ENCODE results near the gene EML6.

Gene EML6

DNA sequence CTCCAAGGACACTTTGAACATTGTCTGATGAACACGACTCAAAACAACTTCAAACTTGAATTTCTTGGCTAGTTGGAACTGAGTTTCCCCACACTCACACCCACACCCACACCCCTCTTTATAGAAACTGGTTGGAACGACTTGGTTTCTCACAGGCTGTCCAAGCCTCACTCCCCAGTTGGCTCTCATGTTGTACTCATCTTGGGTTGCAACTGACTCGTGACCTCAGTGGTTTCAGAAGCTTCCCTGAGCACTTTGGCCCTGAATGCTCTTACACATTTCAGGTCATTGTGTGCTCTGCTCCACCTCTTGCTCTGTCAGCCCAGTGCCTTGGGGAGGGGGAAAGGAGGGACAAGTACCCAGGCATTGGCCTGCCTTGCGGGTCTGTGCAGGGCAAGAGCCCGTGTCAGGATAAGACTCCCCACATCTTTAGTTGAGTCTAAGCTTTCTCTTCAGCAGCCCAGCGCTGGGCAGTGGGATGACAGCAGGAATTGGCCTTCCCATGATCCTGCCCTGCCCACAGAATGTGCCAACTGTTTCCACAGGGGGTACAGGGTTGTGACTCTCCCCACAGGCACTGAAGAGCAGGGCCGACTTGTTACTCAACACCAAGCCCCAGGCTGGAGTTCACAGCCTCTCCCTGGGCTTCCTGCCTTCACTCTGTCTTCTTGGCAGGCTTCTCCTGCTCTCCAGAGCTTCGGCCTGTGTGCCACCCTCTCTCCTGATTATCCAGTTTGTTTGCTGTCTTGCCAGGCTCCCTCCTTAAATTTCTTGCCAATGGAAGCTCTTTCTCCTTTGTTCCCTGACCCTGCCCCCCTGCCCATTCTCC, 222.1 kb downstream of the EML6 start:
- no peak overlapping the region for H3K4me3 ChIP-seq (ENCODE audit: low read length)
- H3K27me3 ChIP-seq (ENCODE audit: control insufficient read depth, insufficient read depth, low read length) = no peaks in the 10 kb centered on the region

DNA sequence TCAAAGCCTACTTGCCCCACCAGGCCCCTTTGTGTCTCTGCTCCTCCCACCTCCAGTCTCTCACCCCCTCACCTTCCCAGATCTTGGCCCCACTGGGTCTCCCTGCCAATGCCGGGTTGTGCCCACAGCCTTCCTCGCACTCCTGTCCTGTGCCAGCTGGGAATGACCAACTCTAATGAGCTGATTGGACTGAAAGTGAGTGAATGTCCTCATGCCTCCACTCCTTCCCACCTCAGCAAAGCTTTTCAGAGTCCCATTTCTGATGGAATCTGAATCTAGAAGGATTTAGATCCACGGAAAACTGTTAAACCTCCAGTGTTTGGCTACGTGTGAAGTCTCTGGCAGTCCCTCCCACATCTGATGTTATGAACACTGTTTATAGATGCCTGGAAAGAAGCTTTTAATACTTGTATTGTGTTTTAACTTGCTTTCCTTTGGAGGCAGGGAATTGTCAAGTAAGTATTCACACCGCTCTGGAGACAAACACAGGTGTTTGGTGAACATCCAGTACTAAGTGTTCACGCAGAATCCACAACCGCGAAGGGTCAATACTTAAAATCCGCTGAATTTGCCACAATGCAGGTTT, 222.9 kb downstream of the EML6 start:
- H3K4me1 ChIP-seq (ENCODE audit: control insufficient read depth, insufficient read depth, low read length) = no peaks in the 10 kb centered on the region
- no peak overlapping the region for H3K27ac ChIP-seq (ENCODE audit: low read depth, low read length)
- H3K9ac ChIP-seq (ENCODE audit: low read length) = no peak overlapping the region
- H3K27me3 ChIP-seq (ENCODE audit: control insufficient read depth, insufficient read depth, low read length) = no peaks in the 10 kb centered on the region
- no peaks in the 10 kb centered on the region for H3K36me3 ChIP-seq (ENCODE audit: control insufficient read depth, insufficient read depth, low read length)
- no peak overlapping the region for H3K4me3 ChIP-seq (ENCODE audit: low read length)

More for the DNA sequence above, 222.1 kb downstream of the EML6 start:
- Histone ChIP-seq H3K27ac (ENCODE audit: low read depth, low read length) (no peak overlapping the region), H3K36me3 (ENCODE audit: control insufficient read depth, insufficient read depth, low read length) (no peaks in the 10 kb centered on the region), H3K4me1 (ENCODE audit: control insufficient read depth, insufficient read depth, low read length) (no peaks in the 10 kb centered on the region), H3K9ac (ENCODE audit: low read length) (no peak overlapping the region)

DNA sequence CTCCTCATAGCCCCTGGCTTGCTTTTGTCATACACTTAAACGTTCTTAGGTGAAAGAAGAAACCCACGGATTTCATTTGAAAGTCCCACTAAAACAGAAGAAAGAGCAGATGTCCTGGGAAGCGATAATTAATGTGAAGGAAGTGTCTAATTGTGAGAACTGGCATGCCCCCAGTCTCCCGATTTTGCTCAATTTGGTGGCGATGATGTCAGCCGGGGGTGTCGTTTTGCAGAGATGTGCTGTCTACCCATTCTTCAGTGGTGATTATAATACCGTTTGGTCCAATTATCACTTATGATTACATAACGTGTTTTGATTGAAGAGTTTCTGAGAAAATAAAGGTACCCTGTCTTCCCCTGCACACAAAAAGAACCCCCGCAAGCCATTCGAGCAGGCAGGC, 223.7 kb downstream of the EML6 start:
- no peaks in the 10 kb centered on the region for H3K27me3 ChIP-seq (ENCODE audit: control insufficient read depth, insufficient read depth, low read length)
- H3K4me3 ChIP-seq (ENCODE audit: low read length) = no peak overlapping the region
- no peaks in the 10 kb centered on the region for H3K4me1 ChIP-seq (ENCODE audit: control insufficient read depth, insufficient read depth, low read length)
- H3K36me3 ChIP-seq (ENCODE audit: control insufficient read depth, insufficient read depth, low read length) = no peaks in the 10 kb centered on the region
- H3K27ac ChIP-seq (ENCODE audit: low read depth, low read length) = no peak overlapping the region
- no peak overlapping the region for H3K9ac ChIP-seq (ENCODE audit: low read length)

DNA sequence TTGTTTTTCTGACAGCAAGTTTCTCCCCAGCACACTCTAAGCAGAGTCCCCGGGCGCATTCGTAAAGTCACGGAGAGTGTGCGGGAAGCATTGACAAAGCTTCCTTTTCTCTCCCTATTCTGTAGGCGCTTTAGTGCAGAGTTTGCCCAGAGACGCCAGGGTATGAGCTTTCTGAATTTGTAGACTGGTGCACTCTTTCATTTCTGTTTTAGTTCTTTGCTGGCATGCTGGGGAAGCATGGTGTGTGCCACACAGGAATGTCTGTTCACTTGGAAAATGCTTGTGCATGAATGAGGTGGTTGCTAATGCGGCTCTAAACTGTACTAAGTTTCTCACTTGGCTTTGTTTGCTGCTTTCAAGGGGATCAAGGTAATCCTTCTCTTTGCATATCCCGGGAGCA, 224.2 kb downstream of the EML6 start:
- Histone ChIP-seq H3K27me3 (ENCODE audit: control insufficient read depth, insufficient read depth, low read length) (no peaks in the 10 kb centered on the region), H3K4me3 (ENCODE audit: low read length) (no peak overlapping the region), H3K9ac (ENCODE audit: low read length) (no peak overlapping the region), H3K27ac (ENCODE audit: low read depth, low read length) (no peak overlapping the region), H3K4me1 (ENCODE audit: control insufficient read depth, insufficient read depth, low read length) (no peaks in the 10 kb centered on the region), H3K36me3 (ENCODE audit: control insufficient read depth, insufficient read depth, low read length) (no peaks in the 10 kb centered on the region)

DNA sequence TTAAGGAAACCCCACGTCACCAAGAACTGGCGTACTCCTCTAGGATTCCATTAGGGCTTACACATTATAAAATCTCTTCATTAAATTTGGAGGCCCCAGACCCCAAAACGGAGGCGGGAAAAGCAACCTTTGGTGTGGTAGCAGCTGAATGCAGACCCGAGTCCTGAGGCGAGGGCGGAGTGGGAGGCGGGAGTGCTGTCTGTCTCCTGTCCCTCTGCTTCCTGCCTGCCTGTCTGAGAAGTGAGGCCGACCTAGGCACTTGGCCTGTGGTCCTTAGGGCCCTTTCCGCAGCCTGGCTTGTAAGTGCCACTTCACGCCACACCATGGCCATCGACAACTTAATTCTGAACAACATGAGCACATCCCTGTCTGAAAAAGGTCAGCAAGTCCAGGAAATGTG, 224.7 kb downstream of the EML6 start:
- H3K9ac ChIP-seq (ENCODE audit: low read length) = no peak overlapping the region
- H3K4me3 ChIP-seq (ENCODE audit: low read length) = no peak overlapping the region
- no peak overlapping the region for H3K27ac ChIP-seq (ENCODE audit: low read depth, low read length)

DNA sequence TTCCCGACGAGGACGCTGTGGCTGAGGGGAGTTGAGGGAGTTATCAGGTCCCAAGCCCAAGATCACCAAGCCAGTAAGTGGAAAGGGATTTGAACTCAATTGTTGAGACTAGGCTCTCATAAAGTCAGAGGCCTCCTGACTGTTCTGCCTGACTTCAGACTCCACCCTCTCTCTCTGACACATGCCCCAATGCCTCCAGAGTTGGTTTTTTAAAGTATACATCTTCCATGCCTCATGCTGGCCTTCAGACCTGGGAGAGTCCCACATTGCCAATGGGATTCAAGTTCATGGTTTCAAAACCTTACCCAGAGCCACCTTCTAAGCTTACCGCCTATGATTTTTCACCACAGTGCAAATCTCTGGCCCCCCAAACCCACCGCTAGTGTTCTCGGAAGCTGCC, 226.0 kb downstream of the EML6 start:
- Histone ChIP-seq H3K4me3 (ENCODE audit: low read length) (no peak overlapping the region), H3K9ac (ENCODE audit: low read length) (no peak overlapping the region), H3K36me3 (ENCODE audit: control insufficient read depth, insufficient read depth, low read length) (no peaks in the 10 kb centered on the region), H3K4me1 (ENCODE audit: control insufficient read depth, insufficient read depth, low read length) (no peaks in the 10 kb centered on the region), H3K27me3 (ENCODE audit: control insufficient read depth, insufficient read depth, low read length) (no peaks in the 10 kb centered on the region), H3K27ac (ENCODE audit: low read depth, low read length) (no peak overlapping the region)

More for the DNA sequence above, 224.7 kb downstream of the EML6 start:
- H3K36me3 ChIP-seq (ENCODE audit: control insufficient read depth, insufficient read depth, low read length) = no peaks in the 10 kb centered on the region
- no peaks in the 10 kb centered on the region for H3K4me1 ChIP-seq (ENCODE audit: control insufficient read depth, insufficient read depth, low read length)
- H3K27me3 ChIP-seq (ENCODE audit: control insufficient read depth, insufficient read depth, low read length) = no peaks in the 10 kb centered on the region

DNA sequence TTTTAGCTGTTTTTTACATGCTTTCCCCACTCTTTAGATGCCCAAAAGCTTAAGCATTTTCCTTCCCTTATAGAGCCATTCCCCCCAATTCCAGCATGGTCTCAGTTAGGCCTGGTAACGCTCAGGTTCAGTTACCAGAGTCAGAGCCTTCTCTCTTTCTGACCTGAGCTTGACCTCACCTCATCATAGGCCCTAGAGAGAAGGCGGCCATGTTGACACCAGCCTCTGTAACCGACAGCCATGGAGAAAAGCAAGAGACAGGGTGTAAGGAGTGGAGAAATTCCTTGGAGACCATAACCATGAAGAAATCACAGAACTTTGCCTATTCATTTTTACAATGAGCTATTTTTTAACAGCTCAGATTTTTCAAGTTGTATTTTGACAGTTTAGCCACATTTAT, 227.3 kb downstream of the EML6 start:
- H3K27ac ChIP-seq (ENCODE audit: low read depth, low read length) = no peak overlapping the region
- H3K4me1 ChIP-seq (ENCODE audit: control insufficient read depth, insufficient read depth, low read length) = no peaks in the 10 kb centered on the region
- H3K9ac ChIP-seq (ENCODE audit: low read length) = no peak overlapping the region
- no peaks in the 10 kb centered on the region for H3K36me3 ChIP-seq (ENCODE audit: control insufficient read depth, insufficient read depth, low read length)
- no peaks in the 10 kb centered on the region for H3K27me3 ChIP-seq (ENCODE audit: control insufficient read depth, insufficient read depth, low read length)
- no peak overlapping the region for H3K4me3 ChIP-seq (ENCODE audit: low read length)

DNA sequence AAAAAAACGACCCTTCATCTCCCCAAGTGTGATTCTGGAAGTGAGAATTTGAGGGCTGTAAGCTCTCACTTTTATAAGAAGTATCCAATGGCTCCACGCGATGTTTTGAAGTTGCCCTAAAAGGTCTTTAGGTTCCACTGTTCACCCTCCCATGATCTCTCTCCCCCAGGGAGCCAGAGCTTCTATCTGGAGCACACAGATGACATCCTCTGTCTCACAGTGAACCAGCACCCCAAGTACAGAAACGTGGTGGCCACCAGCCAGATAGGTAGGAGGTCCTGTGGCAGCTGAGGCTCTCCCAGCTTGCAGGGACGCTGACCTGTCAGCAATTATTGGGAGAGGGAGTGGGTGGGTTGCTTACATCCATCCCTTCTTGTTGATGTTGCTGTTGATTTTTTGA, 229.0 kb downstream of the EML6 start:
- Histone ChIP-seq H3K9ac (ENCODE audit: low read length) (no peak overlapping the region), H3K27me3 (ENCODE audit: control insufficient read depth, insufficient read depth, low read length) (no peaks in the 10 kb centered on the region), H3K36me3 (ENCODE audit: control insufficient read depth, insufficient read depth, low read length) (no peaks in the 10 kb centered on the region), H3K4me1 (ENCODE audit: control insufficient read depth, insufficient read depth, low read length) (no peaks in the 10 kb centered on the region), H3K4me3 (ENCODE audit: low read length) (no peak overlapping the region), H3K27ac (ENCODE audit: low read depth, low read length) (no peak overlapping the region)

DNA sequence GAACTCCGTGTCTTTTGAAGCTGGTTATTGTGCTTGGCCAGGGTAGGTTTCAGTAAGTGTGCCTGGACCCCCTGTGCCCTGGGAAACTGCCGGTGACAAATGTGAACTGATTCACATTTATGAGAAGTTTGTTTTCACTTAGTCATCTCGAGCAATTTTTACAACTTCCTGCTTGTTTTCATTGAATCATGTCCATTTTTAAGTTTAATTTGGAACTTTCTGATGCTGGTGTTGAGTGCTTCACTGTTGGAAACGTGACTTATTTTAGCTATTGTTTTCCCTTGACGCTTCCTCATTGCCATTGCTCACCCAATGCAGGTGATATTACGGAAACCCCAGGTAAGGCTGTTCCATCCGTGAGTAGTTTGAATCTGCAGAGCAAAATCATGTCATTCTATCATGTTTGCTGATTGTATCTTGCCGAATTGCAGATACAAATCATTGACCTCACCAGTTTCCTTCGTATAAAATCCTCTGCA, 229.6 kb downstream of the EML6 start:
- H3K27me3 ChIP-seq (ENCODE audit: control insufficient read depth, insufficient read depth, low read length) = no peaks in the 10 kb centered on the region
- no peaks in the 10 kb centered on the region for H3K4me1 ChIP-seq (ENCODE audit: control insufficient read depth, insufficient read depth, low read length)
- no peak overlapping the region for H3K27ac ChIP-seq (ENCODE audit: low read depth, low read length)
- no peaks in the 10 kb centered on the region for H3K36me3 ChIP-seq (ENCODE audit: control insufficient read depth, insufficient read depth, low read length)
- H3K9ac ChIP-seq (ENCODE audit: low read length) = no peak overlapping the region
- H3K4me3 ChIP-seq (ENCODE audit: low read length) = no peak overlapping the region

DNA sequence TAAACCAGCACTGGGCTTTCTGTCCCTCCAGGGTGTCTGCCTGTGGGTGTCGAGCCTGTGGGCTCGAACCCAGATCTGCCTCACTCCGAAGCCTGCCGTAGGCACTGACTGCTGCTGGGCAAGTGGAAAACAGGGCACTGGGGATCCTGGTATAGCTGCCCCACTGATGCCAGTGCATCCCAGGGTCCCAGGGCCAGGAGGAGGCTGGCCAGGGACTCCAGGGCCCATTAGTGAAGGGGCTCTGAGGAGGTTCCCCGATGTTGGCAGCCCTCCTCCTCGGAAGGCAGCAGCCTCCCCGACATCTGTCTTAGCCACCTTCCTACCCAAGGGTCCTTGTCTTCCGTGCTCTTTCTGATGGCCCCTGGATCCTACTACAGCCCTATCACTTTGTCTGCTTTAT, 230.7 kb downstream of the EML6 start:
- Histone ChIP-seq H3K27ac (ENCODE audit: low read depth, low read length) (no peak overlapping the region), H3K36me3 (ENCODE audit: control insufficient read depth, insufficient read depth, low read length) (no peaks in the 10 kb centered on the region), H3K4me3 (ENCODE audit: low read length) (no peak overlapping the region), H3K27me3 (ENCODE audit: control insufficient read depth, insufficient read depth, low read length) (no peaks in the 10 kb centered on the region), H3K9ac (ENCODE audit: low read length) (no peak overlapping the region), H3K4me1 (ENCODE audit: control insufficient read depth, insufficient read depth, low read length) (no peaks in the 10 kb centered on the region)

DNA sequence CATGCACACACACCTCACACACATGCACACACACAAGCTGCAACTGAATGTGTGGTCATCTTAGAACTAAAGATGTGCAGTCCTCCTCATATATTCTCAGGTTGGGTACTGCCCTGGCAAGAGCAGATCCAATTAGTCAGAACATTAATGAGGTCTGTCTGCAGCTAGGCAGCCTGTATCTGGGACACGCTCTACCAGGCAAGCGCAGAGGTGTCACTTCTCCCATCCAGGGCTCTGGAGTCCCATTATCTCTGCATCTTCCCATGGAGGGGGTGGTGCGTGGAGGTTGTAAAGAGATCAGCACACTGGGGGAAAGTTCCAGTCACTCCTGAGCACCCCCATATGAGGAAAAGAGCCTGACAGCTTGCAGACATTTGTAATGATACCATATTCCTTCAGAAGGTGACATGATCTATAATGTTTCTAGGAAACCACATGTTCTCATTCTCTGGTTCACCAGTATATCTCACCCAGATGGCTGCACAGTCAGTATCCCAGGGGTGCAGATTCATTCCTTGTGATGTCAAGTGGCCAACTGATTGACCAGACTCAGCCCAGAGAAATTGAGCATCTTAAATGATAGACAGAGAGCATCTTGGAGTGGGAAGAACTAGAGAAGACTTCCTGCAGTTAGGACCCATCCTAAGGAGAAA, 231.4 kb downstream of the EML6 start:
- no peak overlapping the region for H3K4me3 ChIP-seq (ENCODE audit: low read length)
- H3K36me3 ChIP-seq (ENCODE audit: control insufficient read depth, insufficient read depth, low read length) = no peaks in the 10 kb centered on the region
- no peaks in the 10 kb centered on the region for H3K27me3 ChIP-seq (ENCODE audit: control insufficient read depth, insufficient read depth, low read length)
- H3K4me1 ChIP-seq (ENCODE audit: control insufficient read depth, insufficient read depth, low read length) = no peaks in the 10 kb centered on the region
- no peak overlapping the region for H3K9ac ChIP-seq (ENCODE audit: low read length)
- H3K27ac ChIP-seq (ENCODE audit: low read depth, low read length) = no peak overlapping the region

DNA sequence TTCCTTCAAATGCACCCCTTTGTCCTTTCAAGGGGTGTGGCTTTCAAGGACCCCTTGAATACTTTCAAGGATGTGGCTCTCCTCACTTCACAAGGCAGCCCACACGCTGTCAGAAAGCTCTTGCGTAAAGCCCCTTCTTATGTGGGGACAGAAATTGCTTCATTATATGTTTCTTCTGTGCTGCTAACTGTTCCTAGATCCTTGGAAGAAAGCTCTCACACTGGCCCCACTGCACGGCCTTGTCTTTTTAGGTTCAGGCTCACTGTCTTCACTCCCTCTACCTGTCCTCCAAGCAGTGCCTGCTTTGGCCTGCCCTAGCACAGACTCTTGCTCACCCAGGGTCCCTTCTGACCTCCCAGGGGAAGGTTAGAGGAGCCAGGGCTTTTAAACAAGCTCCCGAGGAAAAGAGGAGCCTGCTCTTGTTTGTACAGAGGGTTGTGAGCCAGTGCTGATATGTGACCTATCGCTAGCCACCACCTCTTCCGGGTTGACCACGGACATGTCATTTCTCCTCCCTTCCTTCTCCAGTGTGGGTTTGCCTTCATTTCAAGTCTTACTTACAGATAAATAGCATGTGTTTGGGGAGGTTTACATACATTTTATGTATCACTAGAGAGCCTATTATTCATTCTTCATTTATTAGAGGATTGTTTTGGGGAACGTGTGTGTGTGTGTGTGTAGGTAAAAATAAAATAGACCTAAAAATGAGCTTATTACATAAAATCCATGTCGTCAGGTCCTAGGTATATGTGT, 232.1 kb downstream of the EML6 start:
- no peak overlapping the region for H3K9ac ChIP-seq (ENCODE audit: low read length)
- H3K36me3 ChIP-seq (ENCODE audit: control insufficient read depth, insufficient read depth, low read length) = no peaks in the 10 kb centered on the region
- no peak overlapping the region for H3K27ac ChIP-seq (ENCODE audit: low read depth, low read length)
- H3K4me3 ChIP-seq (ENCODE audit: low read length) = no peak overlapping the region
- no peaks in the 10 kb centered on the region for H3K27me3 ChIP-seq (ENCODE audit: control insufficient read depth, insufficient read depth, low read length)
- H3K4me1 ChIP-seq (ENCODE audit: control insufficient read depth, insufficient read depth, low read length) = no peaks in the 10 kb centered on the region
